ENCODE data around the gene S1PR3. TPM values are rescaled to one million over a fixed set of nuclear protein-coding genes. Genes with fewer than 3 reads are reported as not detected.
A peak's percentile ranks its signal among the peaks of the same experiment; 100 is the strongest.

S1PR3 gene
- polyA plus RNA-seq, 3 donors: 45.5 to 47.1 (median 46.3) TPM

DNA sequence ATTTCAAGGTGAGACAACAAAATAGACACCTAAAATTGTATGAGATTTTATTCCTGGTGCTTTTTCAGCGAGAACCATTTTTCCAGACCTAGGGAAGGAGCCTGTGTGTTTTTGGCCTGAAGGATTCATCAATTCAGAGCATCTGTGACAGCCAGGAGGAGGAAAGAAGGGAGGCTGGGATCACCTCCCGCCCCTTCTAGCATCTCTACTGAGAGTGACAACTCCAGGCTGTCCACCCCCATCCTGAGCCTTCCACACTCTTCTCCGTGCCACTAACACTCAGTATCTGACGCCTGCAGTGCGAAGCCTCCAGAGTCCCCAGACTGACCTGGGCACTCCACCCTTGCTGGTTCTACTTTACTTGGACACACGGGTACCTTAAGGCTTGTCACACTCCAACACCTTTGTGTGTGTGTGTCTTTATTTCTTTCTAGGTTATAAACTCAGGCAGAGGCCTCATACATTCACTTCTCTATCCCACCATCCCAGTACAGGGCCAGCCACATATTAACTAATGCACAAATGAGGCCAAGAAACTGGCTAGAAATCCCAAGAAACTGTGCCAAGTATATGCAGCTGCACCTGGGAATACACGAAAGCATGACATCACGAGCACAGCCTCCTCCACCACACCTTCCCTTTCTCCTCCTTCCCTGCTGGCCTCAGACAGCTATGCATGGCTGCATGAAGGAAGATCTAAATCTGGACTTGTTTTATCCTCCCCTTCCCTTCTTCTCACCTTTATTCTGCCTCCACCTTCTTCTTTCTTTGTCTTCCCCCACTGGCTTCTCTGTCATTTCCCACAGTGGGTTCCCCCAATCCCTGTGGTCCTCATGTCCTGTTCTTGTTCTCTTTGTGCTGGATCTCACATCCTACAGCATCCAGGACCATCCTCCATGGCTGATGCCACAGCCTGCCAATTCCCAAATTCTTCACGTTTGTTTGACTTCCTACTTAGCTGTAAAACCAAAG lies 16.0 kb downstream of the S1PR3 start:
- DNase-seq: no peak

DNA sequence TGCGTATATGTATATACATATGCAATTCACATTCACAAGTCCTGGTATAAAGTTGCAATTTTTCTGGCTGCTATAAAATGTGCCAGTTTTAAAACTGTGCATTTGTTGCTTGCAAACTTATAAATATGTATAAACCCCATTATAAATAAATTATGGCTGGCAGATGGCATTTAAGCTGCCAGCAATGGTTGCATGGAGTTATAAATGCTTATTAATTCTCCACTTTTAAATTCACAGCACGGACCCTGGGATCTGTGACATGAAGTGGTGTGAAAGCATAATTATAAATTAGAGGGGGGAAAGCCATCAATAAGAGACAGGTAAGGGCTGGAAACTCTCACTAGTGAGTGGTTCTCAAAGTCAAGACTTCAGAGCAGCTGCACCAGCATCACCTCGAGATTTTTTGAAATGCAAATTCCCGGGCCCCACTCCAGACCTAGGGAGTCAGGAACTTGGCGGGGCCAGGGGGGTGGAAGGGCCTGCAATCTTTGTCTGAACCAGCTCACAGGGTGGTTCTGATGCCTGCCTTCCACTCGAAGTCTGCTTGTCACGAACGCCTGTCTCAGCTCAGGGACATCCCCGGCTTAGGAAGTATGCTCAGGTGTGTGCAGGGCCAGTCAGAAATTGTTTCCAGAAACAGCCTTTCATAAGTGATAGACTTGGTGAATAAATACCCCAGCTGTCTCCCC lies 16.9 kb downstream of the S1PR3 start:
- DNase-seq: no peak

DNA sequence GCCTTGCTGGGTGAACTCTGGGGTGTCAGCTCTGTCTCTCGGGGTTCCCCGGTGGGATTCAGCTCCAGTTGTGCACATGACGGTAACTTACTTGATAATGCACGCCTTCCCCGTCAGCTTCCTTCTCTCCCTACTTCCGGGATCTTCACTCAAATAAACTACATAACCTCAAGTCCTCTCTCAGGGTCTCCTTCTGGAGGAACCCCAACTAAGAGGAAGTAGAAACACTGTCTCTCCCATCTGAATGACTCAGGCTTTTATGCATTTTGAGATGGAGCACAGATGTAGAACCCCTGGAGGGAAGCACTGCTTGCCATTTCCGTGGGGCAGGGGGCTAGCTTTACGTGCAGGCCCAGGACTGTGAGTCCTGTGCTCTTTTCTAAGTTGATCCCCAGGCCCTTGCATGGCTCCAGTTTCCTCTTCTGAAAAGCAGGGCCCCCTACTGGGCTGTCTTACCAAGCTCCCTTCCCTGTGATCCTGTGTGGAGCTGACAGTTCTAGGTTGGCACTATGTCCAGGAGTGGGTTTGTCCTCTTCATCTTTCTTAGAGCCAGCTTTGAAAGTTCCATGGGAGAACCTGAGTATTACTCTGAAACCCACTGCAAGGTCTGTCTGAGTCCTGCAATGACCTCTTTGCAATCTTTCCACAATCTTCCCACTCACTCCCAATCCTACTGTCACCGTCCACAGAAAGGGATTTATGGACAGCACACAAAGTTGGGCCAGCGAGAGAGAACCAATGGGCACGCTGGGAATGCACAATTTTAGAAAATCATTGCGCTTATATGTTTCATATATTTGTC lies 17.7 kb downstream of the S1PR3 start:
- DNase-seq: no peak

DNA sequence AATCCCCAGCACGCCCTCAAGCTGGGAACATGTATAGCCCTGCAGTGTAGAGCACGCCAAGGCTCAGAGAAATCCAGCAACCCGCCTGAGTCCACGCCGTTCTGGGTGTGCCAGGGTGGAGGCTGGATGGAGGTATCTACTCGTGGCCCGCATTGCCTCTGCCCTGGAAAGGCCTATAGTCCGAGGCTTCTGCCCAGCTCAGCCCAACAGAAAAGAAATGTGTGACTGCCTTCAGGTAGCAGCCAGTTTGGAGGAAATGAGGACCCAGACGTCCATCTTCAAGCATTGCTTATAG lies 18.2 kb downstream of the S1PR3 start:
- no peak for DNase-seq

DNA sequence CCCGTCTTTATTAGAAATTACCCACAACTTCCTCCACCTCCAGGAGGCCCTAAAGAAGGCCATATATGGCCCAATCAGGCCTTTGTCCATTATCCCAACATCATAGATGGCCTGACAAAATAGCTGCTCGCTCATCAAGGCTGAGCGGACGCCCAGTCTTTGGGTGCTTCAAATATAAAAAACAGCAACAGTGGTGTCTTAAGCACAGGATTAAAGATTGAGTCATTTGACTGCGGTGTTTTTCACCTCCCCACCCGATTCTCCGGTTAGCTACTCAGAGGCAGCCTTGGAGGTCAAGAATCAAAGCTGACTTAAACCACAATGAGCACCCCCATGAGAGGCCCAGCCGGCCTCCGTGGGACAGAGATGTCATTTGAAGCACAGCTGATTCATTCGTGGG lies 18.8 kb downstream of the S1PR3 start:
- no peak for DNase-seq

DNA sequence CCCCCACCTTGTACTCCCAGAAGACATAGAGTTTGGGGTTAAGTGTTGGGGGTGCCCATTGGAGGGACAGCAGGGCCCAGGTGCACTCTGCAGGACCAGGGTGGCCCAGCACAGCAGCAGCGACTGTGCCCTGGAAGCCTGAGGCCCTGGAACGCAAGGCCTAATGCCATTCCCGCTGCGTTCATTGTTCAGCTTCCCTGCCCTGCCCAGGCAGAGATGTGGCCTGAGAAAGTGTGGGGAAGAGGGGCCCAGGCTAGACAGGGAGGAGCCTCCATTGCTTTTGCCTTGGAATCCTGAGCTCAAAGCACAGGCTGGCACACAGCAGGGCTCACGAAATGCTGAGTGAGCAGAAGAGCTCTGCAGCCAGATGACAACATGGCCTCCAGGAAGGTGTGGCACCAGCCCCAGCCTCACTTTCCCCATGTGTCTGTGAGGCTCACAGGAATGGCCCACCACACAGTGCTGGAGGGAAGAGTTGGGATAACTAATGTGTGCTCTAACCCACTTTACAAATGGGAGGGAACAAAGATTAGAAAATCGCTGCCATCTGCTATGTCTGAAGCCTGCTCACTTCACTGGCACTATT lies 19.4 kb downstream of the S1PR3 start:
- DNase-seq: no peak

DNA sequence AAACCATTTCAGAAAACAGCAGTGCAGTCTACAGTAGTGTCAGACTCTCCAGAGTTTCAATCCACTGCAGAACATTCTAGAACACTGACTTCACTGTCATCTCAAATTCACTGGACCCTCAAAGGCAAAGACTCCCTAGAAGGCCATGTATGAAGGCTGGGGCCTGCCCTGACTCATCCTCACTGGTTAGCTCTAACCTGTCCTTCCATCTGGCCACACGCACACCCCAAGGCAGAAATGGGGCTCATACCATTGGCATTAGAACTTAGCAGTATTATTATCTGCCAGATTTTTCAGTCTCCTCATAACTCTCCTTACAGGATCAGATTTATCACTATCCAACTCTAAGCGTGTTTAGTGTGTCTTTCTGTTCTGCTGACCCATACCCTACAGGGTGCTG lies 20.4 kb downstream of the S1PR3 start:
- DNase-seq: no peak

DNA sequence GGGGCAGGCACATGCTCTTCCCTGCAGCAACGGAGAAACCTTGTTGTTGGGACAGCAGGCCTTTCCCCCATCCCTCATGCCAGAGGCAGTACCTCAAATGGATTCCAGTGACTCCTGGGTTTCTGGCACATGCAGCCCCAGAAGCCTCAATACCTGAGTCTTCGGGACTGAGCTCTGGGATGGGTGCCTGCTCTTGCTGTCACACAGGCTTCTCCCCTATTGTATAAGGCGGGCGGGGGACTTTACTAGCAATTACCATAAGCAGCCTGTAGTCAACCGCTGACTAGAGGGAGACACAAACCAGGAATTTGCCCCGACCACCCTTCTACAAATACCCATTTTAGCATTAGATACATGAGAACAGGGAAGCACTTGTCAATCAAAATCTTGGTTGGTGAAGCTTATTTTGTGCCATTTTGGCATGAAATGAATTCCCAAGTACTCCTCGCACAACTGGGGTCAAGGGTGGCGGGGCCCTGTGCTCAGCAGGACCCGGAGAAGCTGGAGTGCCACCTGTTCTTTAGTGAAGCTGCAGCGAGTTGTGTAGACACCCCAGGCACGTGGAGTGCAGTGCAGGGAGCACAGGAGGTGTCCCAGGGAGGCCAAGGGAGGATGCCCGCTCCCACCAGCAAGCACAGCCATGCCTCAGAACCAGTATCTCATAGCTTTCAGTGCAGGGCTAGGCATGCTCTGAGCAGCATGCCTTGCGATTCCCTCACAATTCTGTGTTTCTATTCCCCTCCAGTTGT lies 21.2 kb downstream of the S1PR3 start:
- no peak for DNase-seq

DNA sequence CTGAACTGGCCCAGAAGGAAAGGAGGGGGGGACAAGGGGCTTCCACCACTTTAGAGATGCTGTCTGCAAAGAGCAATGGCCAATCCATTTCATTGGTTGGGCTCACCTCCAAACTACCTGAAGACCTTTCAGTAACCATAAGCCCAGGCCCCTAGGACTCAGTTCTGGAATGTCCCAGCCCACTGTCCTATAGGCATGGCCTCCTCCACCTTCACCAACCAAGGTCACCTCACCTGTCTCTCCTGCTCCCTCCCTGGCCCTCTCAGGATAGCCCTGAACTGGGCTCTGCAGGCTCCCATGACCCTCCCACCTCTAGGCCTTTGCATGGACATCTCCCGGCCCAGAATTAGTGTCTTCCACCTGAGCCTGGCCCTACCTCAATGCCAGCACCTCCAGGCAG lies 22.4 kb downstream of the S1PR3 start:
- no peak for DNase-seq

DNA sequence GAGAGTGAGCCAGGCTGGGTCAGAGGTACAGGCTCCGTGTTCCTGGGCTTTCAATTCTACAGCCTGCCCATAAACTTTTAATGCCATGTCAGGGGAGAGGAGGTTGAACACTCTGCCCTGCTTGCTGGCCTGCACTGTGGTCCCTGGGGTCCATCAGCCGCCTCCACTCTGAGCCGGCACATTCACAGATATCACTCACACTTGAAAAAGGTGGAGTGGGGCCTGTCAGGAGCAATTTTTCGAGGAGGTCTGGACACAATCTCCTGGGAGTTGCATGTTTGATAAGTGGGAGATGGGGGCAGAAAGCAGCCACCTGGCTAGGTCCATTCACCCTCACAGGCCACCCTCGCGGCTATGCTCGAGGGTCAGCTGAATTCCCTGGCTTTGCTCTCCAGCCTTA lies 22.9 kb downstream of the S1PR3 start:
- DNase-seq: no peak

DNA sequence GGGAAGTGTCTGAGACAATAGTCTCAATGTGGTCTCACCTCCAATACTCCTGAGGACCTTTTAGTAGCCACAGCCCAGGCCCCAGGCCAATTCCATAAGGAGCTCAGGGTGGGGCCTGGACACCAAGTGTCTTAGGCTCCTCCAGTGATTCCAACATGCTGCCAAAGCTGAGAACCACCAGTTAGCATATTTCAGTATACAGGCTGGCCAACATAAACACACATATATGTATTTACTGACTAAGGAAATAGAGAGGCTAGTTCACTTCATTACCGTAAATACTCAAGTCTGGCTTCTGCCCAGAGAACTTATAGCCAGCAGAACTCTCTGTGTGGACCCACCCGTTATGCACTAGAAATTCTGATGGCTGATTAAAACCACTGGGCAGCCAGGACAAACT lies 24.1 kb downstream of the S1PR3 start:
- DNase-seq: no peak

DNA sequence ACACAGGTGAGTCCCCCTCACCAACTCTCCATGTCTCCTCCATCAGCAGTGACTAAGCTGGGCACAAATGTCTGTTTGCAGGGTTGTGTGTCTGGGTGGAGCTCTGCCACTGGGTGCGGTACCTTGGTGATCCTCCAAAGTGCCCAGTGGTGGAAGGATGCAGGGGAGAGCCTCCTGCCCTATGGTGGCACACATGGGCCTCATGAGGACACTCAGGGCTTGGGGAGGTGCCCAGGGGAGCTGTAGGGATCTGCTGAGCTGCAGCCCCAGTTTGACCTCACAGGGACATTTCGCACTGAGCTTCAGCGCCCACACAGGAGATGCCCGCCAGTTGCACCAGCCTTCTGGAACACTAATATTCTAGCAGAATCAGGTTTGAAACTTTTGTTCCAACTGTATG lies 29.5 kb downstream of the S1PR3 start:
- DNase-seq: no peak

DNA sequence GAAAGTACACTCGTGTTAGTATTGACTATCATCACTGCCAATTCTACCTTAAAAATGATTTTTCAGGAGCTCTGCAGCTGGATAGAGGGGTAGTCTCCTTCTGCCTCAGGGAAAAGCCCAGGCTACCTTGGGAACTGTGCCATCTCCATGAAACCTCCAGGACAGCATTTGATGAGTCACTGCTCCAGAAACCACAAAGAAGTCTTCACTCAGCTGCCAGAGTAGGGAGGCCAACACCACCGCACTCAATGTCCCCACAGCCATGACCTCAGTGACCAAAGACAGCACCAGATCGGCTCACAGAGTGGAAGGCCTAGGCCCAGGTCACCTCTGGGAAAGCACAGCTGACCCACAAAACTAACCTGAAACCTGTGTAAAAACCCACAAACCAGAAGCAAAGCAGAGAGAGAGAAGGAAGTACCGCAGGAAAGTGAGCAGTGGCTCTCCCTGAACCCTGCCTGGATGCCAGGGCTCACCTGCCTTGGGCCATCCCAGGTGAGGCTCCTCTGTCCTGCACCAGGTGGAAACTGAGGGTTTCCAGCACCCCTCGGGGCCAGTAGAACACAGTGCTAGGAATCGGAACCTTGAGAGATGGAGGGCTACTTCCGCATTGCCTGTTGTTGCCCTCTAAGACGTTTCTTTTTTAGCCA lies 30.0 kb downstream of the S1PR3 start:
- DNase-seq: no peak

DNA sequence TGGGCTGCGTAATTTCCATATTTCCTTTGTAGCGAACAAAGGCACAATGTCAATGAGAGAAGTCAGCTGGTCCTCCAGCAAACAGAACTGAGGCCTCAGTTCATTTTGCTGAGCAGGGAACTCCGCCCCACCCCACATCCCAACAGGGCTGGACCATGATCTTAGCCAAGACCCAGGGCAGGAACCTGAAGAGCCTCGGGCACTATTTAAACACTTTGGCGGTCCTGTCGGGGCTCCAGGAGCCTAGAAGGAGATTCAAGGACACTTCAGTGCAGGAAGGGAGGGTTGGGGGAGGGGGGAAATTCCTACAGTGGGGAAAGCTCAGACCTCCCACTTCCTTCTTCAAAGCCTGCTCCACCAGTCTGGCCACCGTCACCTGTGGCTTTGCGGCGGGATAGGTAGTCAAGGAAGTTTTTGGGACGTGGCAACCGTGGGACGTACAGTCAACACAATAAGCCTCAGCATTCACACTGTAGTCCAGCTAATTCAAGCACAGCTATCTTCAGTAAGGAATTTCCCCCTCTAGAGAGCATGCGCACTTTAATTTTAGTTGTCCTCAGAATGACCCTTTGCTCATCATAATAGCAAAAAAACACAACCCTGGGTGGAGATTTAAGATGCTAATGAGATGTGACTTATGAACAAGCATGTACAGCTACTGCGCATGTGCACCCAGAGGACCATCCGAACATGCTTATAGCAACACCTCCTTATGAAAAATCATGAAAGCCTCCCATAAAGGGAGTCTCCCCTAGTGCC lies 30.9 kb downstream of the S1PR3 start:
- peak; percentile 45 for DNase-seq

DNA sequence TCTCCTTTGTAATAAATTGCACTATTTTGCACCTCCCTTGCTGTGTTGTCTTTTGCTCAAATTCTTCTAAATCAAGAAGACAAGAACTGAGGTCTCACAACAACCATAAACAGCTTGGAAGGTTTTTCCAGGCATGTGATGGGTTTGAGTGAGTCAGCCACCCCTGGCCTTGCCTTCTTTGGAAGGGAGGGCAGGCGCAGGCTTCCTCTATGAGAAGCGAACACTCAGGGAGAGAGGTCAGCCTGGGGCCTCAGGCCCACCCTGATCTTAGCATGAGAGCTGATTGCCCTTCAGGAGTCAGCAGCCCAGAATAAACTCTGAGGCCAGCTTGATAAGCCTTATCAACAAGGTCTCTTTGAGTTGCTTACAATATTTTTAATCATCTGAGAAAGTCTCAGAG lies 31.6 kb downstream of the S1PR3 start:
- no peak for DNase-seq

DNA sequence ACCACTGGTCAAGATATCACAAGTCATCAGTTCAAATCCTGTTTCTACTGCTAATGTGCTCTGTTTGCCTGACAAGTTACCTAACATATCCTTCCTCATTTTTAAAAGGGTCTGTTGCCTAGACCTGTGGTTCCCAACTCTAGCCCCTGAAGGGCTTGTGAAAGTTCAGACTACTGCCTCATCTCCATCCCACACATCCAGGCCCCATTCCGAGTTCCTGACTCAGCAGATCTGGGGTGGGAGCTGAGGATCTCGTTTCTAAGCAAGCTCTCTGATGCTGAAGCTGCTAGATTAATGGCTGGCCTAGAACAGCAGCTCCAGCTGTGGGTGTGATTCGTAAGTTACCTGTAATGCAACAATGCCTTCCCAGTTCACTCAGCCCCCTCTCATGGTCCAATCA lies 32.5 kb downstream of the S1PR3 start:
- no peak for DNase-seq

DNA sequence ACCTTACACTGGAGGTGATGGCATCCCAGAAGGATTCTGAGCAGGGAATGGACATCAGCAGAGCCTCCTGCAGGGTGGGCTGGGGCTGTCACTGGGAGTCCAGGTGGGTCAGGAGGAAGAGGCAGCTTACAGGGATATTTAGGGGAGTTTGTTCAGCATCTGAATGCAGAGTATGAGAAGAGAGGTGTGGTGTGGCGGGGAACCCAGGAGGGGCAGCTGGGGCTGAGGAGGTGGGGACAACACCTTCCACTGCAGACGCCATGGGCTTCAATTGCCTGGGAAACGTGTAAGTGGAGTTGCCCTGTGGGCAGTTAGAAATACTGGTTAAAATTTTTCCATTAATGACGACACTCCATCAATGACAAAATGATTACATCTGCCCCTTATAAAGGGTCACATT lies 33.5 kb downstream of the S1PR3 start:
- no peak for DNase-seq

DNA sequence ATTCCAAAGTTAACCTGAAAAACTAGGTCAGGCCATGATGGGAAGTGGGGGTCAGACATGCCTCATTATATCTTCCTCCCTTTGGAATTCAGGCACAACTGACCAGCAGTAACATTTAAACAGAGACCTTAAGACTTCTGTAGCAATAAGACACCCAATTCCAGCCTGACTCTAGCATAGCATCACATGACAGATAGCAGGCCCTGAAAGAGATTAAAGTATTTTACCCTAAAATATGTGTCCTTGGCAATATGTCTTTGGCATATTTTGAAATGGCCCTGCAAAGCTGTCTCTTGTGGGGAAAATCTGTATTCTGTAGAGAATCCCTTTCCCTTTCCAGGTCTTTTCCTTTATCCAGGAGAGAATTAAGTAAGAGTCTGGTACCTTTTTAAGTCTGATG lies 34.3 kb downstream of the S1PR3 start:
- DNase-seq: no peak

DNA sequence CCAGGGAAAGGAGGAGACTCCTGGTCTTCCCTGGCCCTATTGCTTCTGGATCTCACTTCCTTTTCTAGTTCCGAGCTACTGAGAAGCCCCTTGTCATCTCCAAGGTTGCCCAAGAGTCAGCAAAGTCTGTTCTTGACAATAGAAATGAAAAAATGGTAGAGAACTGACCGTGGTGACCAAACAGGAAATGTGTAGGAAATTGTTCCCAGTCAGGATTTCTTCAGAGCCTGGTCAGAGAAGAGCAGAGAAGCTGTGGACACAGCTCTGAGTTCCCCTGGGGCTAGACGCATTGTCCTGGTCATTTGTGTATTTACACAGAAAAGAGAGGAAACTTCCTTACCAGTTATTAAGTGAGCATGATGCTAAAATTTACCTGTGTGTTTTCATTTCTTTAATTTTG lies 35.6 kb downstream of the S1PR3 start:
- no peak for DNase-seq

DNA sequence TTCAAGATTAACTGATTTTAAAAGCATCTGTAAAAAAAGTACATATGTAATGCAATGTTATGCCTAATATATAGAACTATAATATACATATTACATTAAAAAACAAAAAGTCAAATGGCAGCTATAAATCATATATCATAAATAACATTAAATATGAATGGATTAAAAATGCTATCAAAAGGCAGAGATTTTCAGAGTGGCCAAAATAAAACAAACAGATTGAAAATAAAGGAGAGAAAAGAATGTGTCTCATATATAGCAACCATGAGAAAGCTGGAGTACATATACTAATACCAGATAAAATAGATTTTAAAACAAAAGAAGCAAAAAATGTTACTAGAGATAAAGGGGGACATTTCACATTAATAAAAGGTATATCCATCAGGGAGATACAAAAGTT lies 38.5 kb downstream of the S1PR3 start:
- DNase-seq: no peak

All from renal pelvis (tissue), 4 donors.